SU-DHL-6 (cell line): ENCODE measurements around the gene HS6ST3.

Experiments
- CTCF ChIP-seq: fragments of 200-600 bp; sonication (generic); IDR thresholded peaks from one replicate; pipeline ENCODE4 v1.5.1; 2017; ENCODE audit warnings: antibody characterized with exemption, mild to moderate bottlenecking, low read length, moderate library complexity; ENCODE audit not compliant: insufficient read depth, poor library complexity, severe bottlenecking
- EZH2phosphoT487 ChIP-seq: fragments of 200-600 bp; sonication (generic), shearing (Covaris generic); conservative IDR thresholded peaks from 2 replicates; pipeline ENCODE4 v1.6.1; 2018; ENCODE audit warnings: mild to moderate bottlenecking, antibody characterized with exemption, low read length, moderate library complexity, mixed read lengths

DNA sequence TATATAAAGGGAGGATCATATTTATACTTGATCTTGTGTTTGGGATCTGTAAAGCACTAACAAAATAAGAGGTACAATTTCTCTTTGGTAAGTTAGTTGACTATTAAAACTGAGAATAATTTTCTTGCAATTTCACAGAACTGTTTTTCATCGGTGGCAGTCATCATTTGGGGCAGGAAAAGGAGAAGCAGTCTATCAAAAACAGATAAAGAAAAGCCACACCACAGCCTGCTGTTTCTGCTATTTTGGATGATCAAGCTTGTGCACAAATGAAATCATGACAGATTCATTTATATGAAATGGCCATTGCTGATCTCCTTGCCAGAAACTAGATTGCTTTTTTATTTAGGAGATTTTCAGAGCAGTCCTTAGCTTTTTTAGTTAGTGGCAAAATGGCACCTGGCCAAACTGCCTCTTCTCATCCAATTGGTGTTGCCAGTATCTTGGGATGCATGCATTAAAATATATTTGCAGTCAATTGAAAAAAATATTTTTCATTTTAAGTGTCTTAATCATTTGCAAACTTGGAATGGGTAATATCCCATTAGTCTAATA is 326.0 kb downstream of the HS6ST3 start:
- TF ChIP-seq CTCF: no peak
- TF ChIP-seq EZH2phosphoT487: no peak
